ENCODE results near the gene DNMT3B. TPM values are rescaled to one million over a fixed set of nuclear protein-coding genes. Genes with fewer than 3 reads are reported as not detected.
A peak's percentile ranks its signal among the peaks of the same experiment; 100 is the strongest.

Gene DNMT3B
- total RNA-seq (2021; ENCODE audit: unreplicated experiment), result 3.5 TPM
- polyA plus RNA-seq (2012; ENCODE audit: insufficient read length), result 2.1 TPM
- Bru-seq, nascent RNA, result percentile 52 among the genes with signal in this experiment
- percentile 56 among the genes with signal in this experiment for BruChase-seq, experiment 1, labeled RNA remaining after a 2-hour chase
- BruChase-seq, experiment 2, labeled RNA remaining after a 6-hour chase, result percentile 51 among the genes with signal in this experiment
- long read RNA-seq, full-length matches to known transcripts, result 2 of 10 reads
- long read RNA-seq, partial matches to known transcripts, result 5 of 10 reads
- long read RNA-seq, other reads (novel, unspliced or antisense), result 3 of 10 reads

DNA sequence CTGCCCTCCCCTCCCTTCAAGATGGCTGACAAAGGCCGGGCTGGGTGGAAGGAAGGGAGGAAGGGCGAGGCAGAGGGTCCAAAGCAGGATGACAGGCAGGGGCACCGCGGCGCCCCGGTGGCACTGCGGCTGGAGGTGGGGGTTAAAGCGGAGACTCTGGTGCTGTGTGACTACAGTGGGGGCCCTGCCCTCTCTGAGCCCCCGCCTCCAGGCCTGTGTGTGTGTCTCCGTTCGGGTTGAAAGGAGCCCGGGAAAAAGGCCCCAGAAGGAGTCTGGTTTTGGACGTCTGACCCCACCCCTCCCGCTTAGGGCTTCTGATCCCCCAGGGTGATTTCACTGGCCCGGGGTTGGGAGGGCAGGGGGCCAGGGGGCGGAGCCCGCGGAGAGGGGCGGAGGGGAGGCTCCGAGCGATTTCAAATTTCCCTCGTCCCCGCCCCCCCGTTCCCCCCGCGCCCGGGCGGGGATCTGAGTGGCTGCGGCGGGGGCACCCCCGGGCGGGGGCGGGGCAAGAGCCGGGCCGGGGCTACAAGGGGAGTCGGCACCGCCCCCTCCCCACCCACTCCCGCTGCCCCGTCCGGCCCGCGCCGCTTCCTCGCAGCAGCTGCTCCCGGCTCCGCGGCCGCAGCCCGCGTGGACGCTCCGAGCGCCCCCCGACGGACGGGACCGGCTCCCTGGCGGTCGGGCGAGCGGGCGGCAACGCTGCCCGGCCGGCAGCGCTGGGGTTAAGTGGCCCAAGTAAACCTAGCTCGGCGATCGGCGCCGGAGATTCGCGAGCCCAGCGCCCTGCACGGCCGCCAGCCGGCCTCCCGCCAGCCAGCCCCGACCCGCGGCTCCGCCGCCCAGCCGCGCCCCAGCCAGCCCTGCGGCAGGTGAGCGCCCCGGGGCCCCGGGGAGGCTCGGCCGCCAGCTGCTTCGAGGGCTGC lies at the start of gene DNMT3B:
DNMT3B (plus strand) TSS at position 555 of the 923 bp plus-strand sequence. CDS start 17,939 bp downstream, outside the sequence.
- peak within 1 kb of the TSS; percentile 77 for H3K27ac ChIP-seq (ENCODE audit: low read length)
- peaks cover 6% of the 10 kb centered on the region; the same call in 1 of the 2 replicates for H3K4me1 ChIP-seq (ENCODE audit: control insufficient read depth, insufficient read depth, low read length)
- in situ Hi-C loops (cut with HindIII; ENCODE audit: low pct_unique_long_range_greater_than_20kb, low sequenced_read_pairs), result no loop called here
- 0 out of 2 replicates have a peak, but pooled peaks have one; percentile 23 for TF ChIP-seq SIN3A (IDR thresholded peaks at IDR 0.05; ENCODE audit: borderline replicate concordance, insufficient read depth, low read depth, low read length)
- peak; percentile 59 for TF ChIP-seq POLR2AphosphoS5 (IDR thresholded peaks at IDR 0.05; ENCODE audit: low read depth, low read length)
- TF ChIP-seq, protein P1, sequence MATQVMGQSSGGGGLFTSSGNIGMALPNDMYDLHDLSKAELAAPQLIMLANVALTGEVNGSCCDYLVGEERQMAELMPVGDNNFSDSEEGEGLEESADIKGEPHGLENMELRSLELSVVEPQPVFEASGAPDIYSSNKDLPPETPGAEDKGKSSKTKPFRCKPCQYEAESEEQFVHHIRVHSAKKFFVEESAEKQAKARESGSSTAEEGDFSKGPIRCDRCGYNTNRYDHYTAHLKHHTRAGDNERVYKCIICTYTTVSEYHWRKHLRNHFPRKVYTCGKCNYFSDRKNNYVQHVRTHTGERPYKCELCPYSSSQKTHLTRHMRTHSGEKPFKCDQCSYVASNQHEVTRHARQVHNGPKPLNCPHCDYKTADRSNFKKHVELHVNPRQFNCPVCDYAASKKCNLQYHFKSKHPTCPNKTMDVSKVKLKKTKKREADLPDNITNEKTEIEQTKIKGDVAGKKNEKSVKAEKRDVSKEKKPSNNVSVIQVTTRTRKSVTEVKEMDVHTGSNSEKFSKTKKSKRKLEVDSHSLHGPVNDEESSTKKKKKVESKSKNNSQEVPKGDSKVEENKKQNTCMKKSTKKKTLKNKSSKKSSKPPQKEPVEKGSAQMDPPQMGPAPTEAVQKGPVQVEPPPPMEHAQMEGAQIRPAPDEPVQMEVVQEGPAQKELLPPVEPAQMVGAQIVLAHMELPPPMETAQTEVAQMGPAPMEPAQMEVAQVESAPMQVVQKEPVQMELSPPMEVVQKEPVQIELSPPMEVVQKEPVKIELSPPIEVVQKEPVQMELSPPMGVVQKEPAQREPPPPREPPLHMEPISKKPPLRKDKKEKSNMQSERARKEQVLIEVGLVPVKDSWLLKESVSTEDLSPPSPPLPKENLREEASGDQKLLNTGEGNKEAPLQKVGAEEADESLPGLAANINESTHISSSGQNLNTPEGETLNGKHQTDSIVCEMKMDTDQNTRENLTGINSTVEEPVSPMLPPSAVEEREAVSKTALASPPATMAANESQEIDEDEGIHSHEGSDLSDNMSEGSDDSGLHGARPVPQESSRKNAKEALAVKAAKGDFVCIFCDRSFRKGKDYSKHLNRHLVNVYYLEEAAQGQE (IDR thresholded peaks at IDR 0.05; ENCODE audit: insufficient read depth in 1 of 2, low read depth in 2 of 2, low read length in 1 of 2), result no peak
- peak within 1 kb of the TSS; percentile 71 to 83 for H3K4me3 ChIP-seq (ENCODE audit: low read depth in 2 of 2, low read length in 2 of 2)
- no peaks in the 10 kb centered on the region for H3K9me3 ChIP-seq (ENCODE audit: control insufficient read depth, insufficient read depth, low read depth, low read length)
- DNase-seq (ENCODE audit: low read depth, low spot score) (no peak), ATAC-seq (peak; percentile 92)
- no peaks in the 10 kb centered on the region for H3K27me3 ChIP-seq (ENCODE audit: control insufficient read depth, insufficient read depth, low read length)
- H3K36me3 ChIP-seq (ENCODE audit: control insufficient read depth, insufficient read depth, low read length), result peaks cover 2% of the 10 kb centered on the region; the same call in 1 of the 2 replicates
- CTCF ChIA-PET, result interaction anchor here (0.6 to 1.0 kb wide), 3 partner anchors 18 to 1202 kb away, joined by 3 to 7 read pairs (median 3); no protein-coding TSS in a partner anchor
- POLR2A ChIA-PET, result no interaction called here
- no TSS peak for BruUV-seq (replicated peaks)
- intact Hi-C loops (cut with micrococcal nuclease; ENCODE audit: unreplicated experiment), result no loop called here

DNA sequence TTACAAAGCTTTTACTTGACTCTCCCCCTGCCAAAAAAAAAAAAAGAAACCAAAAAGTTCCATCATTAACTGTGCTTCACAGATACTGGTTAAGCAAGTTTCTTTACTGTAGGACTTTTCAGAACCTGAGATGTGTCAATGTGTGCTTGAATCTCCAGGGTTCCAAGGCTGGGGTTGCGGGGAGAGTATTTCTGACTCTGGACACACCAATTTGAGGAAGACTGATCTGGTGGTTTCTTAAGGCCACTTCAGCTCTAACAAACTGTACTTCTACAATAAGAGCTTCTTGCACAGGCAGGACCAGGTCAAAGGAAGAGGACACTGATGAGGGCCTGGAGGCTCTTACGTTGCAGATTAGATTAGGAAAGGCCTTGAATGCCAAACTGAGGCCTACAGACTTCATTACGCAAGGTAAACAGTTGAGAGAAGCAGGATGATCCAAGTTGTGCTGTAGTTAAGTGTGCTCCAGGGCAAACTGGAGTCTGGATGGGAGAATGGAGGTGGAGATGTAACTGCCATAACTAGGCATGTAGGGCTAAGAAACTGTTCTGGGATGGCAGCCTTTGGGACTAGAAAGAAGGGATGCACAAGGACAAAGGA lies 43.3 kb upstream of the DNMT3B start:
- ChIA-PET CTCF (no interaction called here), POLR2A (interaction anchor here (0.7 kb wide), 1 partner anchor 1189 kb away, joined by 5 read pairs; no protein-coding TSS in a partner anchor)
- in situ Hi-C loops (cut with HindIII; ENCODE audit: low pct_unique_long_range_greater_than_20kb, low sequenced_read_pairs) (no loop called here), intact Hi-C loops (cut with micrococcal nuclease; ENCODE audit: unreplicated experiment) (no loop called here)
- BruUV-seq (replicated peaks), result no TSS peak
- ATAC-seq (no peak), DNase-seq (ENCODE audit: low read depth, low spot score) (no peak)
- Histone ChIP-seq H3K36me3 (ENCODE audit: control insufficient read depth, insufficient read depth, low read length) (no peaks in the 10 kb centered on the region), H3K27ac (ENCODE audit: low read length) (no peak overlapping the region), H3K9me3 (ENCODE audit: control insufficient read depth, insufficient read depth, low read depth, low read length) (no peaks in the 10 kb centered on the region), H3K27me3 (ENCODE audit: control insufficient read depth, insufficient read depth, low read length) (no peaks in the 10 kb centered on the region), H3K4me3 (ENCODE audit: low read depth in 2 of 2, low read length in 2 of 2) (no peak overlapping the region), H3K4me1 (ENCODE audit: control insufficient read depth, insufficient read depth, low read length) (no peaks in the 10 kb centered on the region)
- TF ChIP-seq TCF7L2 (IDR thresholded peaks at IDR 0.05; ENCODE audit: low read depth, low read length) (no peak), SIN3A (IDR thresholded peaks at IDR 0.05; ENCODE audit: borderline replicate concordance, insufficient read depth, low read depth, low read length) (no peak), POLR2AphosphoS5 (IDR thresholded peaks at IDR 0.05; ENCODE audit: low read depth, low read length) (no peak)
- TF ChIP-seq, protein P2, sequence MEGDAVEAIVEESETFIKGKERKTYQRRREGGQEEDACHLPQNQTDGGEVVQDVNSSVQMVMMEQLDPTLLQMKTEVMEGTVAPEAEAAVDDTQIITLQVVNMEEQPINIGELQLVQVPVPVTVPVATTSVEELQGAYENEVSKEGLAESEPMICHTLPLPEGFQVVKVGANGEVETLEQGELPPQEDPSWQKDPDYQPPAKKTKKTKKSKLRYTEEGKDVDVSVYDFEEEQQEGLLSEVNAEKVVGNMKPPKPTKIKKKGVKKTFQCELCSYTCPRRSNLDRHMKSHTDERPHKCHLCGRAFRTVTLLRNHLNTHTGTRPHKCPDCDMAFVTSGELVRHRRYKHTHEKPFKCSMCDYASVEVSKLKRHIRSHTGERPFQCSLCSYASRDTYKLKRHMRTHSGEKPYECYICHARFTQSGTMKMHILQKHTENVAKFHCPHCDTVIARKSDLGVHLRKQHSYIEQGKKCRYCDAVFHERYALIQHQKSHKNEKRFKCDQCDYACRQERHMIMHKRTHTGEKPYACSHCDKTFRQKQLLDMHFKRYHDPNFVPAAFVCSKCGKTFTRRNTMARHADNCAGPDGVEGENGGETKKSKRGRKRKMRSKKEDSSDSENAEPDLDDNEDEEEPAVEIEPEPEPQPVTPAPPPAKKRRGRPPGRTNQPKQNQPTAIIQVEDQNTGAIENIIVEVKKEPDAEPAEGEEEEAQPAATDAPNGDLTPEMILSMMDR (IDR thresholded peaks at IDR 0.05), result no peak
- TF ChIP-seq, protein P1 (IDR thresholded peaks at IDR 0.05; ENCODE audit: insufficient read depth in 1 of 2, low read depth in 2 of 2, low read length in 1 of 2), result no peak
